ENCODE results near the gene CPAMD8. TPM values are rescaled to one million over a fixed set of nuclear protein-coding genes. Genes with fewer than 3 reads are reported as not detected.

Gene CPAMD8
- total and polyA plus RNA-seq, 2 of the 8 experiments (the other 6 are each of a cell fraction or from before 2014, with no cell fraction given): 6.1 to 9.2 TPM

DNA sequence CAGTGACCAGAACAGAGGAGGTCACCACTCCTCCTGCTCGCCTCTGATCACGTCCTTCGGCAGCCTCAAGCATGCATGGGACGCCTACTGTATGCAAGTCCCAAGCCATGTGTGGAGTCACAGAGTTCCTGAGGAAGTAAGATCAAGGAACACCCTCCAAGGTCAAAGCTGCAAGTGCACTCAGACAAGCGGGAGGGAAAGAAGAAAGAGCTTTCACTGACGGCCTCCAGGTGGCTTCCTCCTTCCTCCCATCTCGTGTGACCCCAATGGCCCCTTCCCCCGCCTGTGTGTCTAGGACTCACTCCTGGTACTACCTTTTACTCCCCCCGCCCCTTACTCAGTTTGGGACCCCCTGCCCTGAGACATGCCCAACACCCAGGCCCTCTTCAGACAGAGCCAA, 42.6 kb upstream of the CPAMD8 start:
- no peak overlapping the region for H3K4me3 ChIP-seq (ENCODE audit: extremely low read depth in 1 of 4, insufficient read depth in 2 of 4, low read depth in 3 of 4, low read length in 4 of 4)
- H3K23me2 ChIP-seq (ENCODE audit: low read depth, low read length): peaks cover 1% of the 10 kb centered on the region; the same call in 1 of the 2 replicates
- H3K14ac ChIP-seq (ENCODE audit: insufficient read length): no peak overlapping the region
- POLR2A ChIA-PET (ENCODE audit: partially characterized antibody): interaction anchor here (0.6 to 1.8 kb wide), 7 partner anchors 9 to 400 kb away, joined by 3 to 6 read pairs (median 5); partner anchors contain the start of gene USE1
- no peak overlapping the region for H3K27ac ChIP-seq (ENCODE audit: low read depth, low read length)
- H3K27me3 ChIP-seq (replicated peaks in 1 of 4; ENCODE audit: control insufficient read depth in 3 of 4, extremely low read depth in 1 of 4, insufficient read depth in 3 of 4, low read length in 3 of 4): no peaks in the 10 kb centered on the region
- peaks cover 0 to 5% (median 3%) of the 10 kb centered on the region in 4 experiments; a peak in 6 of 7 replicates for H3K4me1 ChIP-seq (replicated peaks in 1 of 4; ENCODE audit: control insufficient read depth in 3 of 4, insufficient read depth in 4 of 4, low read length in 3 of 4)
- peaks cover 0 to 30% of the 10 kb centered on the region in 2 experiments; a peak in 2 of 4 replicates for H3K79me2 ChIP-seq (ENCODE audit: control insufficient read depth in 1 of 2, insufficient read depth in 2 of 2, low read length in 2 of 2)
- H3K18ac ChIP-seq (ENCODE audit: extremely low read depth, low read length): no peak overlapping the region
- no peak overlapping the region for H2BK15ac ChIP-seq (ENCODE audit: low read length)
- no peak overlapping the region for H3K9ac ChIP-seq (replicated peaks in 1 of 4; ENCODE audit: extremely low read depth in 1 of 4, low read depth in 3 of 4, low read length in 3 of 4)
- no peak overlapping the region for H4K91ac ChIP-seq (replicated peaks; ENCODE audit: insufficient read length, low read length)
- no peak overlapping the region for H4K8ac ChIP-seq (ENCODE audit: extremely low read depth, insufficient read depth, low read length)
- H2BK20ac ChIP-seq (ENCODE audit: low read length): no peak overlapping the region
- H2AFZ ChIP-seq (ENCODE audit: low read length): no peak overlapping the region
- no peak overlapping the region for H2BK12ac ChIP-seq (ENCODE audit: low read depth, low read length)
- no peak overlapping the region for H3K4ac ChIP-seq (replicated peaks; ENCODE audit: insufficient read length, low read depth, low read length)
- no peaks in the 10 kb centered on the region for H3K9me3 ChIP-seq (ENCODE audit: insufficient read depth in 2 of 2, low read depth in 1 of 2, low read length in 1 of 2)
- no peak overlapping the region for H2AK5ac ChIP-seq (ENCODE audit: low read depth, low read length)
- CTCF ChIA-PET (ENCODE audit: partially characterized antibody): interaction anchor here (0.6 to 1.6 kb wide), 21 partner anchors 8 to 214 kb away, joined by 3 to 7 read pairs (median 3); no protein-coding TSS in a partner anchor
- no peak overlapping the region for H3K23ac ChIP-seq (ENCODE audit: insufficient read length)
- H3K4me2 ChIP-seq (ENCODE audit: insufficient read depth in 1 of 2, low read depth in 2 of 2, low read length in 2 of 2): no peak overlapping the region
- H2BK120ac ChIP-seq (replicated peaks; ENCODE audit: low read depth, low read length): no peak overlapping the region
- TF ChIP-seq KDM5A (IDR thresholded peaks at IDR 0.05; ENCODE audit: low read length) (no peak), TAF7 (optimal IDR thresholded peaks at IDR 0.05; ENCODE audit: borderline replicate concordance, low read depth, low read length) (no peak), RAD21 (IDR thresholded peaks at IDR 0.05 in 1 of 2, conservative IDR thresholded peaks at IDR 0.05 in 1 of 2; ENCODE audit: low read depth in 2 of 2, low read length in 2 of 2) (peak; percentile 26 to 30; a peak in 2 of 4 replicates)
- TF ChIP-seq, protein P1, sequence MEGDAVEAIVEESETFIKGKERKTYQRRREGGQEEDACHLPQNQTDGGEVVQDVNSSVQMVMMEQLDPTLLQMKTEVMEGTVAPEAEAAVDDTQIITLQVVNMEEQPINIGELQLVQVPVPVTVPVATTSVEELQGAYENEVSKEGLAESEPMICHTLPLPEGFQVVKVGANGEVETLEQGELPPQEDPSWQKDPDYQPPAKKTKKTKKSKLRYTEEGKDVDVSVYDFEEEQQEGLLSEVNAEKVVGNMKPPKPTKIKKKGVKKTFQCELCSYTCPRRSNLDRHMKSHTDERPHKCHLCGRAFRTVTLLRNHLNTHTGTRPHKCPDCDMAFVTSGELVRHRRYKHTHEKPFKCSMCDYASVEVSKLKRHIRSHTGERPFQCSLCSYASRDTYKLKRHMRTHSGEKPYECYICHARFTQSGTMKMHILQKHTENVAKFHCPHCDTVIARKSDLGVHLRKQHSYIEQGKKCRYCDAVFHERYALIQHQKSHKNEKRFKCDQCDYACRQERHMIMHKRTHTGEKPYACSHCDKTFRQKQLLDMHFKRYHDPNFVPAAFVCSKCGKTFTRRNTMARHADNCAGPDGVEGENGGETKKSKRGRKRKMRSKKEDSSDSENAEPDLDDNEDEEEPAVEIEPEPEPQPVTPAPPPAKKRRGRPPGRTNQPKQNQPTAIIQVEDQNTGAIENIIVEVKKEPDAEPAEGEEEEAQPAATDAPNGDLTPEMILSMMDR (IDR thresholded peaks at IDR 0.05; ENCODE audit: control extremely low read depth in 1 of 3, insufficient read depth in 1 of 3, low read depth in 1 of 3, low read length in 3 of 3): peak in 2 of 3 experiments; percentile 41 to 52; a peak in 2 of 4 replicates
- H4K5ac ChIP-seq (ENCODE audit: insufficient read length, low read depth, low read length): no peak overlapping the region
- no peak overlapping the region for H3K56ac ChIP-seq (replicated peaks; ENCODE audit: insufficient read length, low read depth, low read length)
- H2BK5ac ChIP-seq (ENCODE audit: low read depth, low read length): no peak overlapping the region
- WGBS, 2 experiments (ENCODE audit: extremely low coverage in 1 of 2, insufficient coverage in 1 of 2, insufficient read length in 1 of 2, insufficient replicate concordance in 2 of 2, low coverage in 1 of 2, low lambda C conversion rate in 2 of 2, missing lambda C conversion rate in 1 of 2): 80% methylated on average over 7 of the region's 9 CpGs; no CpG with 5 or more reads in 1 of the 2 experiments
- H3K79me1 ChIP-seq (ENCODE audit: low read depth, low read length): peaks cover 12% of the 10 kb centered on the region
- no peak for DNase-seq (ENCODE audit: low read depth in 1 of 2, low spot score in 2 of 2)
- peaks cover 3 to 31% (median 12%) of the 10 kb centered on the region in 4 experiments; a peak in 6 of 8 replicates for H3K36me3 ChIP-seq (ENCODE audit: control insufficient read depth in 2 of 4, insufficient read depth in 4 of 4, low read length in 3 of 4)
- H4K20me1 ChIP-seq (replicated peaks in 1 of 2; ENCODE audit: control insufficient read depth in 1 of 2, insufficient read depth in 2 of 2, low read length in 2 of 2): peaks cover 11 to 17% of the 10 kb centered on the region in 2 experiments
- FAIRE-seq: no peak

Data from H1 (cell line).